Smooth muscle cell (in vitro differentiated cells): ENCODE results near the gene IZUMO4. TPM values are rescaled to one million over a fixed set of nuclear protein-coding genes. Genes with fewer than 3 reads are reported as not detected.

Experiments
- DNase-seq: peaks from one replicate; lab custom pipeline; 2025; ENCODE audit not compliant: unreplicated experiment; lab: John Stamatoyannopoulos, UW
- H2AFZ ChIP-seq: fragments of 200-600 bp; sonication (generic); 2 replicates; pipeline ENCODE4 v1.6.0; 2016; ENCODE audit warnings: antibody characterized with exemption, low read depth, mild to moderate bottlenecking
- H3F3A ChIP-seq: fragments of 200-600 bp; sonication (generic); 2 replicates; pipeline ENCODE4 v1.6.0; 2017; ENCODE audit warnings: antibody characterized with exemption, low read depth
- H3K27ac ChIP-seq: fragments of 200-600 bp; sonication (generic); 2 replicates; pipeline ENCODE4 v1.5.1; 2016; ENCODE audit warnings: low read depth, mild to moderate bottlenecking
- H3K27me3 ChIP-seq: fragments of 200-600 bp; sonication (generic); 2 replicates; pipeline ENCODE4 v1.6.1; 2016; ENCODE audit warnings: low read depth, mild to moderate bottlenecking
- H3K36me3 ChIP-seq: fragments of 200-600 bp; sonication (generic); 2 replicates; pipeline ENCODE4 v1.5.1; 2016; ENCODE audit warnings: low read depth
- H3K4me1 ChIP-seq: fragments of 200-600 bp; sonication (generic); 2 replicates; pipeline ENCODE4 v1.5.1; 2016; ENCODE audit warnings: low read depth
- H3K4me2 ChIP-seq: fragments of 200-600 bp; sonication (generic); 2 replicates; pipeline ENCODE4 v1.6.0; 2016; ENCODE audit warnings: mild to moderate bottlenecking
- H3K4me3 ChIP-seq: fragments of 200-600 bp; sonication (generic); 2 replicates; pipeline ENCODE4 v1.5.1; 2016; ENCODE audit warnings: mild to moderate bottlenecking
- H3K79me2 ChIP-seq: fragments of 200-600 bp; sonication (generic); 2 replicates; pipeline ENCODE4 v1.6.0; 2016; ENCODE audit warnings: low read depth, mild to moderate bottlenecking
- H3K9ac ChIP-seq: fragments of 200-600 bp; sonication (generic); 2 replicates; pipeline ENCODE4 v1.6.0; 2016; ENCODE audit warnings: low read depth
- H3K9me3 ChIP-seq: fragments of 200-600 bp; sonication (generic); replicated peaks from 2 replicates; pipeline ENCODE4 v1.5.1; 2016; ENCODE audit warnings: low read depth
- H4K20me1 ChIP-seq: fragments of 200-600 bp; sonication (generic); 2 replicates; pipeline ENCODE4 v1.6.0; 2016; ENCODE audit warnings: low read depth
- WGBS: methylation state at CpG from one replicate; pipeline ENCODE4 v1.1.7; 2016; ENCODE audit warnings: low lambda C conversion rate; 5-methylcytosine and 5-hydroxymethylcytosine counted together
- polyA plus RNA-seq: library from polyadenylated mRNA; unstranded; fragments of >200 nt; fragmentation: Nextera tagmentation; extraction: Ambion mirVana; gene quantifications from 2 replicates; pipeline ENCODE4 v1.2.1, GENCODE V29; 2016
- total RNA-seq: library from RNA; depleted of rRNA; stranded (reverse); fragments of >200 nt; gene quantifications from 2 replicates; pipeline ENCODE4 v1.2.3, GENCODE V29; 2014
- TF ChIP-seq, protein P1 (sequence below): fragments of 200-600 bp; sonication (generic); IDR thresholded peaks from 2 replicates; pipeline ENCODE4 v1.5.1; 2017; ENCODE audit warnings: borderline replicate concordance, mild to moderate bottlenecking, antibody characterized with exemption; ENCODE audit not compliant: insufficient read depth, poor library complexity, severe bottlenecking

The IZUMO4 gene
- total and polyA plus RNA-seq, 2 experiments from 2014 or later: 0.48 to 1.6 TPM

DNA sequence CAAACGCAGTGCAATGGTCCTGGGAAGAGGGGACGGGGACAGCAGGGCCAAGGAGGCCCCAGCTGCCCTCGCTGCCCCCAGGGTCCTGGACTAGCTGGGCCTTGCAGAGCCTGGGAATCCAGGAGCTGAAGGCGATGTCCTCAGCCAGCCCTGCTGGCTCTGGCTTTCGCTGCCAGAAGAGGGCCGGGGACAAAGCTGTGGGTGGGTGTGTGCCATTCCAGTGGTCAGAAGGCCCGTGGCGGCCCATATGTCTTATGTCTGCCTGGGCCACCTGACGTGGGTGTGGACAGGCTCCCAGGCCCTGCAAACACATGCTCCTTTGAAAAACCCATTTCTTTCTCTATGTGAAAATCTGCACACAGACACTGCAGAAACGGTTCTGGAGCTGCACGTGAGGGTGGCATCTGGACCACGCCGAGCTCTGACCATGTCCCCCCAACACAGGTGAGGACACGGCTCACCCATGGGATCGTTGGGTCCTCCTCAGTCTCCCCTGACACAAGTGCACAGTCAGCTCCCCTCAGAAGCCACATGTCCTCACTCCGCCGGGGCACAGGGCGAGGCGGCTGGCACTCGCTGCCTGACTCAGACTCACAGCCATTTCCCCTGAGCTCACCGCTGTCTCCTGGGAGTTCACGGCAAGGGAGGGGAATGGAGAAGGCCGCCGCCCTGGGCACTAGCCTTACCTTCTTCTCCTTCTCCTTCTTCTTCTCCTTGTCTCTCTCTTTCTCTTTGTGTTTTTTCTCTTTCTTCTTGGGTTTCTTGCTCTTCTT is 16.9 kb downstream of the IZUMO4 start:
- Histone ChIP-seq H2AFZ (no peak overlapping the region), H3K27me3 (no peaks in the 10 kb centered on the region), H3K9me3 (no peaks in the 10 kb centered on the region), H3K4me2 (no peak overlapping the region), H4K20me1 (peaks cover 43% of the 10 kb centered on the region), H3F3A (no peaks in the 10 kb centered on the region), H3K4me1 (no peaks in the 10 kb centered on the region), H3K27ac (no peak overlapping the region), H3K79me2 (no peaks in the 10 kb centered on the region), H3K4me3 (no peak overlapping the region), H3K9ac (no peak overlapping the region), H3K36me3 (no peaks in the 10 kb centered on the region)
- DNase-seq: no peak
- TF ChIP-seq, protein P1, sequence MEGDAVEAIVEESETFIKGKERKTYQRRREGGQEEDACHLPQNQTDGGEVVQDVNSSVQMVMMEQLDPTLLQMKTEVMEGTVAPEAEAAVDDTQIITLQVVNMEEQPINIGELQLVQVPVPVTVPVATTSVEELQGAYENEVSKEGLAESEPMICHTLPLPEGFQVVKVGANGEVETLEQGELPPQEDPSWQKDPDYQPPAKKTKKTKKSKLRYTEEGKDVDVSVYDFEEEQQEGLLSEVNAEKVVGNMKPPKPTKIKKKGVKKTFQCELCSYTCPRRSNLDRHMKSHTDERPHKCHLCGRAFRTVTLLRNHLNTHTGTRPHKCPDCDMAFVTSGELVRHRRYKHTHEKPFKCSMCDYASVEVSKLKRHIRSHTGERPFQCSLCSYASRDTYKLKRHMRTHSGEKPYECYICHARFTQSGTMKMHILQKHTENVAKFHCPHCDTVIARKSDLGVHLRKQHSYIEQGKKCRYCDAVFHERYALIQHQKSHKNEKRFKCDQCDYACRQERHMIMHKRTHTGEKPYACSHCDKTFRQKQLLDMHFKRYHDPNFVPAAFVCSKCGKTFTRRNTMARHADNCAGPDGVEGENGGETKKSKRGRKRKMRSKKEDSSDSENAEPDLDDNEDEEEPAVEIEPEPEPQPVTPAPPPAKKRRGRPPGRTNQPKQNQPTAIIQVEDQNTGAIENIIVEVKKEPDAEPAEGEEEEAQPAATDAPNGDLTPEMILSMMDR: no peak
- WGBS: 96% methylated on average over 24 of the region's 24 CpGs

DNA sequence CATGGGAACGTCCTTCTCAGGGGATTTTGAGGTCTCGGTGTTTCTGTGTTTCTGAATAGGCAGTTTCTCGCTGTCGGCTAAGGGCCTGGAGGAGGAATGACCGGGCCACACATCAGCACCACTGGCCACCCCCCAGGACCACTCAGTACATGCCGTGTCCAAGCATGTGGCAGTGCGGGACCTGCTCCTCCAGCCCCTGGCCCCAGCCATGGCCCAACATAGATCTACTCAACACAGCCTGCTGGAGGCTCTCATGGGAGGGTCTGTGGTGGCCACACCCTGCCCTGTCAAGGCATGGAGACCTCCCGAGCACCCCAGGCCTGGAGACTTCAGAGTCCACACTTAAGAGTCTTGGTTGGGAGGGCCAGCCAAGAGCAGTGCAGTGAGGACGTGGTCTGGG is 17.5 kb downstream of the IZUMO4 start:
- peaks cover 44% of the 10 kb centered on the region for H4K20me1 ChIP-seq
- no peak for DNase-seq
- no peak overlapping the region for H3K9ac ChIP-seq
- H3K4me3 ChIP-seq: no peak overlapping the region
- 98% methylated on average over 9 of the region's 9 CpGs for WGBS
- H3K4me1 ChIP-seq: no peaks in the 10 kb centered on the region
- H3K4me2 ChIP-seq: no peak overlapping the region
- no peak overlapping the region for H2AFZ ChIP-seq
- H3K27me3 ChIP-seq: no peaks in the 10 kb centered on the region
- TF ChIP-seq, protein P1: no peak
- H3K9me3 ChIP-seq: no peaks in the 10 kb centered on the region
- H3K27ac ChIP-seq: no peak overlapping the region
- no peaks in the 10 kb centered on the region for H3K79me2 ChIP-seq
- H3F3A ChIP-seq: no peaks in the 10 kb centered on the region
- no peaks in the 10 kb centered on the region for H3K36me3 ChIP-seq

DNA sequence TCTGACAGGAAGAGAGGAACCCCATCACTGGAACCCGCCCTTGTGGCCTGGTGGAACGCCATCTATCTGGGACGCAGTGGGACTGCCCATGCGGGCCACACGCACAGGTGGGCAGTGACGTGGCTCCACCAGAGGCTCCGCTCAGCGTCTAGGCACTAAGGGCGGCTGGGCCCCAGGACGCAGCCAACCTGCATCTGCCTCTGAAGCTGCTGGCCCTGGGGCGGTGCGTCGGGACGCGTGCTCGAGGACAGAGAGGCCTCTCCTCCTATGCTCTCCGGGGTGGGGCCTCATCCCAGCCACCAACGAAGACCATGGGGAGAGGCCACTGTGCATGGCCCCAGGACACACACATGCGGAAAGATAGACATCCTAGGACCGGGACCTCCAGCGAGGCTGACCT is 18.1 kb downstream of the IZUMO4 start:
- Histone ChIP-seq H3K79me2 (no peaks in the 10 kb centered on the region), H3K27me3 (no peaks in the 10 kb centered on the region), H3K27ac (no peak overlapping the region), H4K20me1 (peaks cover 44% of the 10 kb centered on the region), H3K9ac (no peak overlapping the region), H3F3A (no peaks in the 10 kb centered on the region), H3K36me3 (no peaks in the 10 kb centered on the region), H3K9me3 (no peaks in the 10 kb centered on the region), H3K4me3 (no peak overlapping the region), H3K4me1 (no peaks in the 10 kb centered on the region), H3K4me2 (no peak overlapping the region), H2AFZ (no peak overlapping the region)
- TF ChIP-seq, protein P1: no peak
- no peak for DNase-seq
- over 99% methylated on average over 21 of the region's 21 CpGs for WGBS

DNA sequence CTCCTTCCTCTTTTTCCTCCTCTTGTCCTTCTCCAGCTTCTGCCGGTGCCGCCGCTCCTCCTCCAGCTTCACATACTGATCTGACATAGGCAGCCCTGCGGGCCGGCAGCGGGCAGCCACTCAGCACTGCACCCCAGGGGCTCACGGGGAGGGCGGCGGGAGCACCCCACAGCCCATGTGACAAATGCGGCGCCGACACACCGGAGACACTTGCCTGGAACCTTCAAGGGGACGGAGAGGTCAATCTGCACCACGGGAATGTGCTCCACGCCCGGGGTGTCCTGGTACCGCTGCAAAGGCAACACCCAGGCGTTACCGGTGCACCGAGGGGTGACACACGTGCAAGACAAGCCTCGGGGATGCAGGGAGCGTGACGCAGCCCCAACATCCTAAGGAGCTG is 18.6 kb downstream of the IZUMO4 start:
- Histone ChIP-seq H3K4me1 (no peaks in the 10 kb centered on the region), H4K20me1 (peaks cover 49% of the 10 kb centered on the region), H2AFZ (no peak overlapping the region), H3K9me3 (no peaks in the 10 kb centered on the region), H3K4me2 (no peak overlapping the region), H3K36me3 (no peaks in the 10 kb centered on the region), H3K27me3 (no peaks in the 10 kb centered on the region), H3K79me2 (no peaks in the 10 kb centered on the region), H3K9ac (no peak overlapping the region), H3K4me3 (no peak overlapping the region), H3K27ac (no peak overlapping the region), H3F3A (no peaks in the 10 kb centered on the region)
- no peak for DNase-seq
- WGBS: 98% methylated on average over 25 of the region's 25 CpGs
- TF ChIP-seq, protein P1: no peak
